ENCODE results near the gene BCKDHA.
"Not testable (repeated sequence)": the region's sequence is repeated elsewhere in the genome, so short reads cannot be mapped to it uniquely, and the experiment has no call there.

Gene BCKDHA

GRCh38 chr19:41366089-41366488 lies 31.5 kb upstream of the BCKDHA start:
- DNase-seq (ENCODE audit: low read depth in 2 of 2) = no peak

- DNase-seq (ENCODE audit: low read depth in 2 of 2) = no peak
Measured at GRCh38 chr19:41367848-41368301, 29.7 kb upstream of the BCKDHA start.

- no peak for DNase-seq (ENCODE audit: low read depth in 2 of 2)
Measured at GRCh38 chr19:41369769-41370168, 27.8 kb upstream of the BCKDHA start.

GRCh38 chr19:41371119-41371518 lies 26.5 kb upstream of the BCKDHA start:
- not testable (repeated sequence) for DNase-seq (ENCODE audit: low read depth in 2 of 2)

GRCh38 chr19:41371541-41371940 lies 26.1 kb upstream of the BCKDHA start:
- DNase-seq (ENCODE audit: low read depth in 2 of 2) = no peak

GRCh38 chr19:41372501-41372900 lies 25.1 kb upstream of the BCKDHA start:
- no peak for DNase-seq (ENCODE audit: low read depth in 2 of 2)

GRCh38 chr19:41373993-41374392 lies 23.6 kb upstream of the BCKDHA start:
- no peak for DNase-seq (ENCODE audit: low read depth in 2 of 2)

GRCh38 chr19:41376241-41376997 lies 21.2 kb upstream of the BCKDHA start, which contains the start of gene TMEM91:
TMEM91 (plus strand) TSS chr19:41376533; CDS start chr19:41378310, 1,777 bp downstream.
- DNase-seq (ENCODE audit: low read depth in 2 of 2) = no peak

GRCh38 chr19:41376998-41377365 lies 20.6 kb upstream of the BCKDHA start:
- no peak for DNase-seq (ENCODE audit: low read depth in 2 of 2)

GRCh38 chr19:41377977-41378709 lies 19.5 kb upstream of the BCKDHA start:
- no peak for DNase-seq (ENCODE audit: low read depth in 2 of 2)

GRCh38 chr19:41381536-41381935 lies 16.1 kb upstream of the BCKDHA start:
- DNase-seq (ENCODE audit: low read depth in 2 of 2) = not testable (repeated sequence)

- DNase-seq (ENCODE audit: low read depth in 2 of 2) = no peak
Measured at GRCh38 chr19:41384351-41384750, 13.3 kb upstream of the BCKDHA start.

- no peak for DNase-seq (ENCODE audit: low read depth in 2 of 2)
Measured at GRCh38 chr19:41386442-41386841, 11.2 kb upstream of the BCKDHA start.

- DNase-seq (ENCODE audit: low read depth in 2 of 2) = no peak
Measured at GRCh38 chr19:41391618-41392017, 6.0 kb upstream of the BCKDHA start.

- DNase-seq (ENCODE audit: low read depth in 2 of 2) = no peak
Measured at GRCh38 chr19:41392775-41393174, 4.8 kb upstream of the BCKDHA start.

GRCh38 chr19:41395355-41395754 lies 2.3 kb upstream of the BCKDHA start:
- no peak for DNase-seq (ENCODE audit: low read depth in 2 of 2)

- no peak for DNase-seq (ENCODE audit: low read depth in 2 of 2)
Measured at GRCh38 chr19:41398050-41398418, 416 bp downstream of the BCKDHA start.

GRCh38 chr19:41398598-41398997 lies 980 bp downstream of the BCKDHA start:
- DNase-seq (ENCODE audit: low read depth in 2 of 2) = no peak

GRCh38 chr19:41399091-41399490 lies 1.5 kb downstream of the BCKDHA start:
- no peak for DNase-seq (ENCODE audit: low read depth in 2 of 2)

GRCh38 chr19:41399525-41399924 lies 1.9 kb downstream of the BCKDHA start:
- no peak for DNase-seq (ENCODE audit: low read depth in 2 of 2)

- DNase-seq (ENCODE audit: low read depth in 2 of 2) = no peak
Measured at GRCh38 chr19:41401483-41401882, 3.9 kb downstream of the BCKDHA start.

- DNase-seq (ENCODE audit: low read depth in 2 of 2) = no peak
Measured at GRCh38 chr19:41402010-41402409, 4.4 kb downstream of the BCKDHA start.
